Activated CD8-positive, alpha-beta memory T cell treated with anti-CD3 and anti-CD28 coated beads, Interleukin-2, amount 50 U/mL, for 24 hours (primary cell): ENCODE results near the gene PCDHB7.
"Not testable (repeated sequence)": the region's sequence is repeated elsewhere in the genome, so short reads cannot be mapped to it uniquely, and the experiment has no call there.

Source experiments
- DNase-seq: peaks from one replicate; pipeline ENCODE4 v3.0.0-alpha.2; 2020; ENCODE audit errors: extremely low read depth

The PCDHB7 gene

GRCh38 chr5:141224844-141225243, 52.4 kb downstream of the PCDHB7 start:
- not testable (repeated sequence) for DNase-seq

GRCh38 chr5:141225421-141225820, 53.0 kb downstream of the PCDHB7 start:
- not testable (repeated sequence) for DNase-seq
